Measurements from ENCODE around the gene MAST2.
"Not testable (repeated sequence)": the region's sequence is repeated elsewhere in the genome, so short reads cannot be mapped to it uniquely, and the experiment has no call there.

The MAST2 gene

DNA sequence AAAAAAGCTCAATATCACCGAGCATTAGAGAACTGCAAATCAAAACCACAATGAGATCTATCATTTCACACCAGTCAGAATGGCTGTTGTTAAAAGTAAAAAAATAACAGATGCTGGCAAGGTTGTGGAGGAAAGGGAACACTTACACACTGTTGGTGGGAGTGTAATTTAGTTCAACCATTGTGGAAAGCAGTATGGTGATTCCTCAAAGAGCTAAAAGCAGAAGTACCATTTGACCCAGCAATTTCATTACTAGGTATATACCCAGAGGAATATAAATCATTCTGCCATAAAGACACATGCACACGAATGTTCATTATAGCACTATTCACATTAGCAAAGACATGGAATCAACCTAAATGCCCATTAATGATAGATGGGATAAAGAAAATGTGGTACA, 146.1 kb downstream of the MAST2 start:
- not testable (repeated sequence) for DNase-seq

DNA sequence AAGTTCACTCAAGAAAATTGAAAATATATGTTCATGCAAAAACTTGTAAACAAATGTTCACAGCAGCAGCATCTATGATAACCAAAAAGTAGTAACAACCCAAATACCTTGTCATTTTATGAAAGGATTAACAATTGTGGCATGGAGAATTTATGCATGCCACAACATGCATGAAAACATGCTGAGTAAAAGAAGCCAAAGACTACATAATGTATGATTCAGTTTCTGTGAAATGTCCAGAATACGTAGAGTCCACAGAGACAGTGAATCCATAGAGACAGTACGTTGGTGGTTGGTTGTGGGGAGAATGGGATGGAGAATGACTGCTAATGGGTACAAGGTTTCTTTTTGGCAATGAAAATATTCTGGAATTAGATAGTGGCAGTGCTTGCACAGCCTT, 148.7 kb downstream of the MAST2 start:
- no peak for DNase-seq

DNA sequence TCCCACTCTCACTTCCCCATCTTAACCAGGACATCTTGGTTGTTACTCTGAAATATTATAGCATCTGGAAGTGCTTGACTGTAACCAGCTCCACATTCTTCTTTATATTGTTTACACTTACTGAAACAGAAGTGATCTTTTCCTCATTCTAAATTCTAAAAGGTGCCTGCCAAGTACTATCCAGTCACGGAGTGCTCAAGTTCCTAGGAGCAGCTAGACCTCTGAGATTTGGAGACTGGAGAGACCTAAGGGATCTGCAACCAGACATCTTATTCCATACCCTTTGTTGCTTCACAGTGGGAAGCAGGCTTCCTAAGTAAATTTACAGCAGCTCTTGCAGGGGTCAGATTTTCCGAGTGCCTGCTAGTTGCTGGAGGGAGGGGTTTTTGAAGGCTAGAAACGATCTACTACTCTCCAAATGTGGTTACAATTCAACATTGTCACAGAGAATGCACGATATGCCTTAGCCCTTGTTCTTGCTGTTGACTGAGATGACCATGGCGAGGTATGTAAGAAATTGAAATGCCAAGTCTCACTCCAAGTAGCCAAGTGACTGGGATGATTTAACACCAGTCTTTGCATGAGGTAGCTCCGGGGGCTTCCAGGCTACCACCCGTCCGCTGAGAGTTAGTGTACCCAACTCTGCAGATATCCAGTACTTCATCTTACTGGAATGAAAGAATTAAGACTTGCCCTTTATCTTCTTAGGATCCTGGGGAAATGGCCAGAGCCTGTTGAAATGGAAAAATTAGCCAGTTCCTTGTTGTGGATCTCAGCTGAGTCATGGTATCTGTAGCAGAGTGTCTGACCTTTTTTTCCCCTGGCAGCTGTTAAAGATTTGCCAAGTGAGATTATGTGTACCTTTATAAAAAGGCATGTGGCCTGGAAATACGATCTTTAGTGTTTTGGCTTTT, 150.8 kb downstream of the MAST2 start:
- DNase-seq: no peak

DNA sequence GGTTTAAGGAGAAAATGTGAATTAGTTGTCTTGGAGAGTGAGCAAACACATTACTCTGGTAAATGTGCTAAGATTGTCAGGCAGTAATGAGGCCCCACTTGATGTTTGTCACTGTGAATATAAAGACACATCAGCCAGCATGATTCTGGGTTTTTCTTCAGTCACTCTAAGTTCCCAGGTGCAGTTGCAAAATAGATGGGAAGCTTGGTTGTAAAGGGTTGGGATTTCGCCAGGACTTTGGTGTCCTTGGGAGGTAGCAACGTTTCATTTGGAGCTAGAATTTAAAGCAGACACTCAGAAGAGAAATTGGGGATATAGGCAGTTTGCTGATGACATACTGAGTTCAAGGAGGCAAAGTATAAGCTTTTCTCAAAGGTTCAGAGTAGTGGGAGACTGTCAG, 154.3 kb downstream of the MAST2 start:
- no peak for DNase-seq

DNA sequence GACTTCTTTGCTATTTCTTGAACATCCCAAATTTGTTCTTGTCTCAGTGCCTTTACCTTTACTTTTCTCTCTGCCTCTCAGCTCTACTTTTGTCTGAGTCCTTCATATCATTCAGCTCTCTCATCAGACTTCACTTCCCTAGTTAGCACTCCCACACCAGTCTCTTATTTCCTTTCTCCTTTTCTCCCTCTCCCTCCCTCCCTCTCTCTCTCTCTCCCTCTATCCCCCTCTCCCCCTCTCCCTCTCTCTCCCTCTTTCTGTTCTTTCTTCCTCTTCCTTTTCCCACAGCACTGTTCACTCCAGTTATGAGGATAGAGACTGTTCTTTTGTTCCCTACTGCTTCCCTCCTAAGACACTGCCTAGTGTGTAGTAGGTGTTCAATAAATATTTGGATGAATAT, 154.9 kb downstream of the MAST2 start:
- DNase-seq: no peak

DNA sequence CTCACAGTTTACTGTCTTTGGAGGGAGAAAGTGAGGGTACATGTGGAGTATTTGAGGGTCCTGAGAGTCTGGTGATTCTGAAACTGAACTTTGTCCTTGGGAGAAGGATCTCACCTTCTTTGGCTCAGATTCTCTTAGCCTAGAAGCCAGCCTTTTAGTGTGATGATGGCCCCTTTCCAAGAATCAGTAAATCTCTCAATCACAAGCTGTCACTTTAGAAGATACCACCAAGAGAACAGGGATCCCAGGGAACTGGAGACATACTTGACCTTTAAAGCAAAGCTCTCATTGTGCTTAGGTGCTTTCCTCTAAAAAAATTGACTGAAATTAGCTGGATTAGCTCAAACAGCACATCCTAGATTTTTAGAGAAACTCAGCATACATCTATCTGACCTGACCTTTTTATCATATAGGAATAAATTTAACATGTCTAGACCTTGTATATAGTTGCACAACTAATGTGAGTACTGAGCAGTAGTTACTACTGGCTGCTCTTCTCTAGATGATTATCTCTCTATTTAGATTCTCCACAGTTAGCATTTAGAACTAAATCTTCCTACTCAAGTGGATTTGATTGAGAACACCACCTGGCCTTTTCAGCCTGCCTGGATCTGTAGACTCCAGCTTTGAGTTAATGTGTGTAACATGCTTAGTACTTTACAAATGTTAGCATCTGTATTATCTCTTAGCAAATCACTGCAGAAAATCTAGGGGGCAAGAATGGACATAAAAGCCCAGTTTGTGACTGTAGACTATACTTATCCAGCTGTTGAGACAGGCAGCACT, 157.7 kb downstream of the MAST2 start:
- DNase-seq: no peak

DNA sequence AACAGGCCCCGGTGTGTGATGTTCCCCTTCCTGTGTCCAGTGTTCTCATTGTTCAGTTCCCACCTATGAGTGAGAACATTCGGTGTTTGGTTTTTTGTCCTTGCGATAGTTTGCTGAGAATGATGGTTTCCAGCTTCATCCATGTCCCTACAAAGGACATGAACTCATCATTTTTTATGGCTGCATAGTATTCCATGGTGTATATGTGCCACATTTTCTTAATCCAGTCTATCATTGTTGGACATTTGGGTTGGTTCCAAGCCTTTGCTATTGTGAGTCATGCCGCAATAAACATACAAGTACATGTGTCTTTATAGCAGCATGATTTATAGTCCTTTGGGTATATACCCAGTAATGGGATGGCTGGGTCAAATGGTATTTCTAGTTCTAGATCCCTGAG, 158.5 kb downstream of the MAST2 start:
- DNase-seq: not testable (repeated sequence)

DNA sequence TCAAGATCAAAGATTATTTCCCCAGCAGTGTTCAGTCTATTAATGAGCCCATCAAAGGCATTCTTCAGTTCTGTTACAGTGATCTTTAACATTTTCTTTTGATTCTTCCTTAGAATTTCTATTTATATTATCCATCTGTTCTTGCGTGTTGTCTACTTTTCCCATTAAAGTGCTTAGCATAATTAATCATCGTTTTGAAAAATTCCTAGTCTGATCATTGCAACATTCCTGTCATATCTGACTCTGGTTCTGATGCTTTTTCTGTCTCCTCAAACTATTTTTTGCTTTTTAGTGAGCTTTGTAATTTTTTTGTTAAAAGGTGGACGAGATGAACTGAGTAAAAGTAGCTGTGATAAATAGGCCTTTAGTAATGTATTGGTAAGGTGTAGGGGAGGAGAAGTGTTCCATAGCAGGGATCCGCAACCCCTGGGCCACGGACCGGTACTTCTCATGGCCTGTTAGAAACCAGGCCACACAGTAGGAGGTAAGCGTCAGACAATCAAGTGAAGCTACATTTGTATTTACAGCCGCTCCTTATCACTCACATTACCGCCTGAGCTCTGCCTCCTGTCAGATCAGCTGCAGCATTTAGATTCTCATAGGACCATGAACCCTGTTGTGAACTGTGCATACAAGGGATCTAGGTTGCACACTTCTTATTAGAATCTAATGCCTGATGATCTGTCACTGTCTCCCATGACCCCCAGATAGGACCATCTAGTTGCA, 165.7 kb downstream of the MAST2 start:
- DNase-seq: no peak

DNA sequence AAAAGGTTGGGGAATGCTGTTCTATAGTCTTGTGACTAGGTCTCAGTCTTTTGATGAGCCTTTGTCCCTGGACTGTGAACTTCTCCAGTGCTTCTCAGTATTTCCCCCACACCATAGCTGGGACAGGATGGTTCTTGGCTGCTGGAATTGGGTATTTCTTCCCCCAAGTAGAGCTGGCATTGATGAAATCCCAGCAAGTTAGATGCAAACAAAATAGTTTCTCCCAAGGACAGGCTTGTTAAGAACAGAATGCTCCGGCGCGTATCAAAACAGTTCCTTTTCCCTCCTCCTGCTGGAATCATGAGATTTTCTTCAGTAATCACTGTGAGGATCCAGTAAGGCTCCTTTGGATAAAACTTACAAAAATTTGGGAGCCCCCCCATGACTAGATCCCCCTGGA, 166.5 kb downstream of the MAST2 start:
- DNase-seq: no peak

DNA sequence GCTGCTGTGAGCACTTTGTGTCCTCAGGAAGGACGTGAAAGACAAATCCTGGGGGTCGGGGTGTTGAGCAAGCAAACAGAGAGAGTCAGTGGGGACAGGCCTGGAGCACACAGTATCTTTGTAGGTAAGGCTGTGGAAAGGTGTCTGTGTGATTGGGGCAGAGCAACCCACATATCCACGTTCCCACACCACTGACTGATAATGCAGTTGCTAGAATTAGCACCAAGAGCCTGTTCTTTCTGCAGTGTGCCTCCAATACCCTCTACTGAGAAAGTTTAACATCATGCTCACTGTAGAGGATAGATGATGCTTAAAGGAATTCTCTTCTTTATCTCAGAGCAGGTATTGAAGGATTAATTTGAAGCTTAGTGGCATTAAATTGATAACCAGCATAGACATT, 167.9 kb downstream of the MAST2 start:
- no peak for DNase-seq

DNA sequence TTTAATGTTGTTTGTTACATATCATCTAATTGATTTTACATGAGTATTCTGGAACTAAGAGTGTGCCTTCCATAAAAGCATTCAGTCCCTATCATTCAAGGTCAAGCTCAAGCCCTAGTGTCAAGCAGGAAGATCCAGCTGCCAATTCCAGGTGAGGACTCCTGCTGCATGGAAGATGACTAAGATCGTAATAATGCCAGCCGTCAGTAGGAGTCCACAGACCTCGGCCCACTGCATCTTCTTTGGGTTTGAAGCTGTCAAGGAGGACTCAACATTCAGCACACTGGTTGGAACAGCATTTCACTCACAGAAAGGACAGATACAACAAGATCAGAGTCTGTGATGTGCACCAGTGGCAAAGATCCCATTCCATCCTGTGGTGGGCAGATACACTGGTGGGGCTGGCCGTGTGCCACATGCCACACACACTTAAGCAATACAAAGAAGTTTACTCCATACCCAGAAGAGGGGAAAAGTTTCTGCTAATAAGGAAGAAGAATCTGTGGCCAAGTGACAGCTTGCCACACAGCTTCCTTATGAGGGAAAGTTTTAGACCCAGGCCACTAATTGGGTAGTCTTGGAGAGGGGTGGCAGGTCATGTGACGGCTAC, 168.6 kb downstream of the MAST2 start:
- no peak for DNase-seq

DNA sequence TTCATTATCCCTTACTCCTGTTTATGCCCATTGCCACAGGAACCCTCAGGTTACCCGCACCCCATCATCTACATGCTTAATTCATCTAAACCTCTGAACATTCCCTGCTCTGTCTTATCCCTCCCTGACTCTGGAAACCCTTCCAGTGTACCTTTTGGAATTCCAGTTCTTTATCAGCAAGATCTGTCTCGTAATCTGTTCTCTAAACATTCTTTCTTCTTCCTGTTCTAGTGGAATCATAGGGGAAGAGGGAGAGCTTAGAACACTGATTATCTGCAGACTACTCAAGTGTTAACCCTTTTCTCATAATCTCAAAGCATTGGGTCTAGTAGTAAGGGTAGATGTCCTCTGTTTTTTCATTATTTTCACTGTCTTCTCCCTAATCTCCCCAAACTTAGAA, 169.2 kb downstream of the MAST2 start:
- no peak for DNase-seq

DNA sequence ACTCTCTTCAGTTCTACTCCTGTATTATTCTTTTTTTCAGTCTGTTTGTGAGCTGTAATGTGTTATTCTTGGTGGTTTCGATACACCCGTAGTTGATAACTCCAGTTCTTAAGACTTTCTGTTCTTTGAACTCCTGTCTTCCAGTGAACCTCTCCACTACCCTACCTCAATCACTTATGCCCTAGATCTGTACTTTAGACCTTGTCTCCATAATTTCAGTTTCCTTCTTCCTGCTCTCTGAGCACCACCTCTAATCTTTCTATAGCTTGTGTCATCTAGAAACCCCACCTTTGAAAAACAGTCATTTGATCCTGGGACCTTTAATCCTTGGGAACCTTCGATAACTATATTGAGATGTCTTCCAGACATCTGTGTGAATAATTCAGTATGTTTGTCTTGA, 169.7 kb downstream of the MAST2 start:
- no peak for DNase-seq

DNA sequence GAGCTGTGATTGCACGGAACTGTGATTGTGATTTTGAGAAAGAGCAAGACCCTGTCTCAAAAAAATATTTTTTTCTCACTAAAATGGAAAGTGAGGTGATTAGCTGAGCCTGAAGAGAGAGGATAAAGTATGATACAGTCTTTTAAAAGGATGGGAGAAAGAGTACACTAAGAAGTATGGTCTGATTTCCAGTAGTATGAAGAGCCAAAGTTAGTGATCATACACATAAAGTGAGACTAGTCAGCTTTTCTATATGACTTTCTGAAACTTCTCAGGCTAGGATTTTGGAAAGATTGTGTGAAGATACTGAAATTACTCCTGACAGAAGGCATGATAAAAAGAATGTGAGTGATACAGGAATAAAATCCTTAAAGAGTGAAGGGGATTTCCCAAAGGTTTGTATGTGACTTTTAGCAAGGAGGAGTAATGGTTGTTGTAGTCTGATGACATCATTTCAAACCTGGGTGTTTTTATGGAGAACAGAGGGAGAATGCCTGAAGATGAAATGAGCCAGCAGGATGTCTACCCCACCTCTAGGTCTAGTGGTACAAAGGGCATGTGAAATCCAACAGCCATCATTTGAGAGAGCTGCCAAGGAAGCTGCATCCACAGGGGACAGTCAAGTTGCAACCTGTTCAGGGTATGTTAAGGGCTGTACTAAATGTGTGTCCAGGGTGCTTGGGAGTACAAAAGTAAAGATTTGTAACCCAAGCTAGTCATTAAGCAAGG, 171.3 kb downstream of the MAST2 start:
- DNase-seq: no peak

DNA sequence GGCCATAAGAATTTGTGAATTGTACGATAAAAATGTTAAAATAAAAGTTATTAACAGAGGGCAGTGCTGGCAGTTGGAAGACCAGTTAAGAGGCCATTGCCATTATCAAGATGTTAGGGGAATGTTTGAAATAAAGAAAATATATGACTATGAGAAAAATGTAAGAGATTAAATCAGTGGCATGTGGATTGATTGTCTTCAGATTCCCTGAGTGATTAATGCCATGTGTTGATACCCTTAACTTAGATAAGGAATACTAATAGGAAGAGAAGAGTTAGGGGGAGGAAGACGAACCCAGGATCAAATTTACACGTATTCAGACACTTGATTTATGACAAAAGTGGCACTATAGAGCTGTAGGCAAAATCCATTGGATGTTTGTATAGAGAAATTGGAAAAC, 173.2 kb downstream of the MAST2 start:
- DNase-seq: no peak

DNA sequence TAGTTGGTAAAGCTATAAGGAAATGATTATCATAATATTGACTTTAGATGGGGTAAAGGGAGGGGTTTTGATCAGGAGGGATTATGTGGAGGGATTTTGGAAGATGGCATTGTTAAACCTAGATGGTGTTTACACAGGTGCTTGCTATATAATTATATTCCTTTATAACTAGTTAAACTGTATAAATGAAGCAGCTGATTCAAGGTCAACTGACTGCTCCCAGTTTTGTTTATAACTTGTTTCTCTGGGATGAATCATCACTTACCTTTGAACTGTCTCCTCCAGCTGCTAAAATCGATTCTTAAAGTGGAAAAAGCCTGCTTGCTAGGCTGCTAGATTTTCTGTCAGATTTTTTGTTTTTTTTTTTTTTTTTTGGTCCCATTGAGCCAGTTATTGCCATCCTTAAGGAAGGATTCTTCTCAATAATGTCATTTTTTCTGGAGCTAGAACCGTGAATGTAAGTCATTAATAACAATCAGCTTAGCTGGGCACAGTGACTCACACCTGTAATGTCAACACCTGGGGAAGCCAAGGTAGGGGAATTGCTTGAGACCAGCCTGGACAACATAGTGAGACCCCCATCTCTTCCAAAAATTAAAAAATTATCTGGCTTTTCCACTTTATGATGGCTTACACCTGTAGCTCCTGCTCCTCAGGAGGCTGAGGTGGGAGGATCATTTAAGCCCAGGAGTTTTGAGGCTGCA, 175.8 kb downstream of the MAST2 start:
- no peak for DNase-seq

DNA sequence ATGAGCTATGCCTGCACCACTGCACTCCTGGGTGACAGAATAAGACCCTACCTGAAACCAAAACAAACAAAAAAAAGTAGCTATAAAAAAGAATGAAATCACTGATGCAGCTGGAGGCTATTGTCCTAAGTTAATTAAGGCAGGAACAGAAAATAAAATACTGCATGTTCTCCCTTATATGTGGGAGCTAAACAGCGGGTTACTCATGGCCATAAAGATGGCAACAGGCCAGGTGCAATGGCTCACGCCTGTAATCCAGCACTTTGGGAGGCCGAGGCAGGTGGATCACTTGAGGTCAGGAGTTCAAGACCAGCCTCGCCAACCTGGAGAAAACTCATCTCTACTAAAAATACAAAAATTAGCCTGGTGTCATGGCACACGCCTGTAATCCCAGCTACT, 176.4 kb downstream of the MAST2 start:
- DNase-seq: no peak

DNA sequence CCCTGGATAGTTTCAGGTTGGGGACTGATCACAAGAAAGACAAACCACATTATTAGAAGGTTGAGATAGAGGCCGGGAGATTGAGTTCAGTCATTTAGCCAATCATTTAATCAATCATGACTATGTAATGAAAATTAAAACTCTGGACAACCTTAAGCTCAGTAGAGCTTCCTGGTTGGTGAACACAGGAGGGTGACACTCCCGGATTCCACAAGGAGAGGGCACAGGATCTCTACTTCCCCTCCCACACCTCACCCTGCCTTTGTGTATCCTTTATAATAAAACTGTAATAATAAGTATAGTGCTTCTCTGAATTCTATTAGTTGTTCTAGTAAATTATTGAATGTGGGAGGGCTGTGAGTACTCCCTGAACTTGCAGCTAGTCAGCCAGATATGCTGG, 178.9 kb downstream of the MAST2 start:
- no peak for DNase-seq

DNA sequence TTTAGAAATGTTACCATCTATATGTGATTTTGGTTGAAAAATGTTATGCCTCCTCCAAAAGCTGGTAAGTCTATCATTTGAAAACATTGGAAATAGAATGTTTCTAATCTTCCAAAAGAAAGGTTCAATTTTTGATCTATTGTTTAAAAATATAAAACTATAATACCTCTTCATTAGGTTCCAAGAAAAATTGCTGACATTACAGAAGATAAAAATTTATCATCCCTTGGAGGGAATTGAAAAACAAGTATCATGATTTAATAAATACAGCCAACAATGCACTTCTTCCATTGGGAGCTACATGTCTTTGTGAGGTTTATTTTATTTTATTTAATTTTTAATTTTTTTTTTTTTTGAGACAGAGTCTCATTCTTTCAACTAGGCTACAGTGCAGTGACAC, 180.6 kb downstream of the MAST2 start:
- no peak for DNase-seq

DNA sequence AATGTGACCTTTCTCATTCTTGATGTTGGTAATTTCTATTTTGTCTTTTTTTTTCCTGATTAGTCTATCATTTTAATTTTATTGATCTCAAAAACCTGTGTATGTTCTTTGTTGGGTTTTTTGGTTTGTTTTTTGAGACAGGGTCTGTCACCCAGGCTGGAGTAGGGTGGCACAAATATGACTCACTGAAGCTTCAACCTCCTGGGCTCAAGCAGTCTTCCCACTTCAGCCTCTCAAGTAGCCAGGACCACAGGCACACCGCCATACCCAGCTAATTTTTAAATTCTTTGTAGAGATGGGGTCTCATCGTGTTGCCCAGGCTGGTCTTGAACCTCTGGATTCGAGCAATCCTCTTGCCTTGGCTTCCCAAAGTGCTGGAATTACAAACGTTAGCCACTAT, 183.8 kb downstream of the MAST2 start:
- DNase-seq: no peak

DNA sequence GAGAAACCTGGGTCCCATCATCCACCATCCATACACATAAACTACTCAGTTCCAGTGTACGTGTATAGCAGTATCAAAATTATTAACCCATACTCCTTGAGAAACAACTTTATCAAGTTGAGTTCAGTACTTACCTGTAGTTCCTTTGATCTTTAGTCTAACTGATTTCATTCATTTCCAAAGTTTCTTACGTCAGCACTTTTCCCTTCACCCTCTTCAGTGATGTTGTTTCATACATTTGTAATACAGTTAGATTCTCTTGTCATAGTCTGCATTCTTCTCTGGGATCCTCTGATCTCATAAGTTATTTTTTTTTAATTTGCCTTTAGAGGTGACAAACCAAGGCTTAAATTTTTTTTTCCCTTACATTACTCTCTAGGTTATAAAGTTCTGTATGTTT, 185.8 kb downstream of the MAST2 start:
- DNase-seq: no peak

DNA sequence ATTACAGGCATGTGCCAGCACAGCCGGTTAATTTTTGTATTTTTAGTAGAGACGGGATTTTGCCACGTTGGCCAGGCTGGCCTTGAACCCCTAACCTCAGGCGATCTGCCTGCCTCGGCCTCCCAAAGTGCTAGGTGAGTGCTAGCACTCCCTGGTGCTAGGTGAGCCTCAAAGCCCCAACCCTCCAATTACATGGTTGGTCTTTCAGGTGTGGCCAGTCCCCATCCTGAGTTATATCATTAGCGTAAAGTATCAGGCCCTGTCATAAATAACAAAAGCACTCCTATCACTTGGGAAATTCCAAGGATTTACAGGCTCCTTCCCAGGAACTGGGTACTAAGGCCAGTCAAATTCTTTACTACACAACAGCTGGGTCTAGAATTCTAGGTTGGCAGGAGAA, 191.0 kb downstream of the MAST2 start:
- no peak for DNase-seq
